HG02610 (cell line): ENCODE results near the gene ABHD12.

ENCODE experiments used
- ATAC-seq: cut with Tn5 transposase; IDR thresholded peaks from one replicate; pipeline ENCODE4 v1.9.1; 2021; ENCODE audit warnings: mild to moderate bottlenecking, moderate library complexity; ENCODE audit not compliant: unreplicated experiment

Gene ABHD12

GRCh38 chr20:25291432-25292133 is 99.1 kb downstream of the ABHD12 start:
- ATAC-seq: no peak

- ATAC-seq: no peak
Measured at GRCh38 chr20:25290646-25291431, 99.8 kb downstream of the ABHD12 start.

GRCh38 chr20:25289886-25290597 is 100.6 kb downstream of the ABHD12 start:
- no peak for ATAC-seq

- peak; percentile 93 for ATAC-seq
Measured at GRCh38 chr20:25288291-25289181, 102.1 kb downstream of the ABHD12 start.

GRCh38 chr20:25287631-25288290 is 102.9 kb downstream of the ABHD12 start:
- ATAC-seq: no peak

- no peak for ATAC-seq
Measured at GRCh38 chr20:25286917-25287316, 103.7 kb downstream of the ABHD12 start.

GRCh38 chr20:25285856-25286798 is 104.5 kb downstream of the ABHD12 start:
- no peak for ATAC-seq

- ATAC-seq: no peak
Measured at GRCh38 chr20:25285091-25285647, 105.5 kb downstream of the ABHD12 start.

- ATAC-seq: no peak
Measured at GRCh38 chr20:25284131-25284601, 106.5 kb downstream of the ABHD12 start.

GRCh38 chr20:25283221-25283951 is 107.2 kb downstream of the ABHD12 start:
- no peak for ATAC-seq

GRCh38 chr20:25282796-25283195 is 107.8 kb downstream of the ABHD12 start:
- ATAC-seq: no peak

GRCh38 chr20:25282034-25282781 is 108.4 kb downstream of the ABHD12 start:
- ATAC-seq: no peak

- peak; percentile 46 for ATAC-seq
Measured at GRCh38 chr20:25281541-25281991, 109.1 kb downstream of the ABHD12 start.

- ATAC-seq: no peak
Measured at GRCh38 chr20:25280574-25281535, 109.8 kb downstream of the ABHD12 start.

- no peak for ATAC-seq
Measured at GRCh38 chr20:25280051-25280573, 110.5 kb downstream of the ABHD12 start.

GRCh38 chr20:25279403-25279802 is 111.2 kb downstream of the ABHD12 start:
- ATAC-seq: no peak
